ENCODE measurements around the gene FNDC3B. TPM values are rescaled to one million over a fixed set of nuclear protein-coding genes. Genes with fewer than 3 reads are reported as not detected.

Gene FNDC3B
- total and polyA plus RNA-seq, 2 donors (not counting 3 experiments of a cell fraction or from before 2014, with no cell fraction given): 91.6 to 295 TPM

- Histone ChIP-seq H3K4me1 (ENCODE audit: control insufficient read depth, extremely low read depth, insufficient read depth, low read length) (peaks cover 4% of the 10 kb centered on the region), H3K9ac (replicated peaks; ENCODE audit: extremely low read depth, insufficient read depth, low read length) (no peak overlapping the region), H3K27ac (ENCODE audit: insufficient read depth, low read depth, low read length) (no peak overlapping the region), H4K20me1 (replicated peaks; ENCODE audit: control insufficient read depth, extremely low read depth, insufficient read depth, low read length) (peaks cover 25% of the 10 kb centered on the region), H2AFZ (ENCODE audit: low read depth, low read length) (no peak overlapping the region), H3K79me2 (ENCODE audit: control insufficient read depth, insufficient read depth, low read length) (peaks cover 97% of the 10 kb centered on the region), H3K9me3 (replicated peaks; ENCODE audit: control insufficient read depth, insufficient read depth, low read length) (no peaks in the 10 kb centered on the region), H3K36me3 (ENCODE audit: control insufficient read depth in 2 of 2, extremely low read depth in 1 of 2, insufficient read depth in 2 of 2, low read length in 2 of 2) (peaks cover 0 to 5% of the 10 kb centered on the region in 2 experiments), H3K27me3 (ENCODE audit: control insufficient read depth in 2 of 2, insufficient read depth in 2 of 2, low read length in 2 of 2) (no peaks in the 10 kb centered on the region), H3K4me2 (ENCODE audit: insufficient read depth, low read length) (no peak overlapping the region), H3K4me3 (replicated peaks in 1 of 3; ENCODE audit: insufficient read depth in 1 of 3, low read depth in 1 of 3, low read length in 3 of 3) (no peak overlapping the region), H3K9me1 (replicated peaks; ENCODE audit: control insufficient read depth, extremely low read depth, insufficient read depth, low read length) (no peaks in the 10 kb centered on the region)
- dilution Hi-C loops (cut with MboI; ENCODE audit: extremely low pct_ligation_motif_present, low sequenced_read_pairs): no loop called here
- TF ChIP-seq MAX (IDR thresholded peaks at IDR 0.05; ENCODE audit: insufficient read depth, insufficient read length) (no peak), CTCF (IDR thresholded peaks at IDR 0.05; ENCODE audit: extremely low read depth in 1 of 2, insufficient read depth in 1 of 2, low read depth in 1 of 2, low read length in 2 of 2) (no peak), FOS (IDR thresholded peaks at IDR 0.05; ENCODE audit: borderline replicate concordance, insufficient read depth, low read length) (no peak), MYC (IDR thresholded peaks at IDR 0.05; ENCODE audit: low read depth, low read length) (no peak), JUN (IDR thresholded peaks at IDR 0.05; ENCODE audit: borderline replicate concordance, insufficient read depth, insufficient read length, low read depth) (no peak), POLR2AphosphoS5 (IDR thresholded peaks at IDR 0.05; ENCODE audit: insufficient read depth, low read depth, low read length) (no peak), POLR2A (IDR thresholded peaks at IDR 0.05; ENCODE audit: low read depth, low read length) (no peak), EZH2 (IDR thresholded peaks at IDR 0.05; ENCODE audit: borderline replicate concordance, low read depth, low read length, severe bottlenecking) (no peak)
- POLR2A ChIA-PET: interaction anchor here (0.6 kb wide), 1 partner anchor 274 kb away, joined by 3 read pairs; no protein-coding TSS in a partner anchor
- intact Hi-C loops (cut with micrococcal nuclease): no loop called here
- CTCF ChIA-PET: interaction anchor here (0.9 to 1.1 kb wide), 2 partner anchors 14 to 29 kb away, joined by 3 read pairs; no protein-coding TSS in a partner anchor
- no TSS peak for BruUV-seq (replicated peaks)
- no peak for FAIRE-seq
- no peak for DNase-seq (ENCODE audit: low read depth, low spot score)
These were observed 64.3 kb downstream of the FNDC3B start for GRCh38 chr3:172103724-172104123.
